HepG2 (cell line): ENCODE results near the gene BCDIN3D.

Source experiments
- CHD2 ChIP-seq: IDR thresholded peaks from 2 replicates; pipeline ENCODE4 v1.6.1; 2011; ENCODE audit warnings: low read depth, low read length, improper control_type of control experiment
- CTCF ChIP-seq: sonication (generic); formaldehyde crosslinking; IDR thresholded peaks from 2 replicates; pipeline ENCODE4 v1.5.0; 2020; ENCODE audit warnings: mild to moderate bottlenecking, missing genetic modification reagents, moderate library complexity
- MAFF ChIP-seq: IDR thresholded peaks from 2 replicates; pipeline ENCODE4 v1.6.1; 2011; ENCODE audit warnings: low read depth, low read length, improper control_type of control experiment
- NPAS2 ChIP-seq: sonication (generic); formaldehyde crosslinking; IDR thresholded peaks from 2 replicates; pipeline ENCODE4 v1.8.0; 2022; ENCODE audit warnings: mild to moderate bottlenecking, missing genetic modification reagents, borderline replicate concordance
- PHF21A ChIP-seq: sonication (generic); formaldehyde crosslinking; IDR thresholded peaks from 2 replicates; pipeline ENCODE4 v1.5.0; 2020; ENCODE audit warnings: mild to moderate bottlenecking, missing genetic modification reagents
- RFX5 ChIP-seq: IDR thresholded peaks from 2 replicates; pipeline ENCODE4 v1.6.1; 2011; ENCODE audit warnings: low read depth, low read length, improper control_type of control experiment
- SNAI1 ChIP-seq: sonication (generic); formaldehyde crosslinking; IDR thresholded peaks from 2 replicates; pipeline ENCODE4 v1.5.0; 2020; ENCODE audit warnings: mild to moderate bottlenecking, missing genetic modification reagents, borderline replicate concordance
- TCF7L2 ChIP-seq: IDR thresholded peaks from 2 replicates; pipeline ENCODE4 v1.6.1; 2011; ENCODE audit warnings: mild to moderate bottlenecking, low read depth, low read length, moderate library complexity
- ZBTB40 ChIP-seq, 2 experiments: fragments of 450-650 bp in 1 of 2; sonication (generic) in 1 of 2; formaldehyde crosslinking in 1 of 2; IDR thresholded peaks; 2 replicates each; pipeline versions ENCODE4 v1.6.1 to v1.8.0; 2016 to 2022; ENCODE audit warnings: antibody characterized with exemption in 1 of 2, mild to moderate bottlenecking in 1 of 2, missing genetic modification reagents in 1 of 2
- ZNF383 ChIP-seq: sonication (generic); formaldehyde crosslinking; IDR thresholded peaks from 2 replicates; pipeline ENCODE4 v1.4.0; 2020; ENCODE audit warnings: missing genetic modification reagents, mild to moderate bottlenecking, borderline replicate concordance
- ZNF570 ChIP-seq: sonication (generic); formaldehyde crosslinking; IDR thresholded peaks from 2 replicates; pipeline ENCODE4 v1.4.0; 2020; ENCODE audit warnings: mild to moderate bottlenecking, missing genetic modification reagents, borderline replicate concordance
- ZNF891 ChIP-seq: sonication (generic); formaldehyde crosslinking; IDR thresholded peaks from 2 replicates; pipeline ENCODE4 v1.5.0; 2020; ENCODE audit warnings: mild to moderate bottlenecking, missing genetic modification reagents
- ZSCAN20 ChIP-seq: sonication (generic); formaldehyde crosslinking; IDR thresholded peaks from 2 replicates; pipeline ENCODE4 v1.4.0; 2020; ENCODE audit warnings: missing genetic modification reagents, mild to moderate bottlenecking, borderline replicate concordance

DNA sequence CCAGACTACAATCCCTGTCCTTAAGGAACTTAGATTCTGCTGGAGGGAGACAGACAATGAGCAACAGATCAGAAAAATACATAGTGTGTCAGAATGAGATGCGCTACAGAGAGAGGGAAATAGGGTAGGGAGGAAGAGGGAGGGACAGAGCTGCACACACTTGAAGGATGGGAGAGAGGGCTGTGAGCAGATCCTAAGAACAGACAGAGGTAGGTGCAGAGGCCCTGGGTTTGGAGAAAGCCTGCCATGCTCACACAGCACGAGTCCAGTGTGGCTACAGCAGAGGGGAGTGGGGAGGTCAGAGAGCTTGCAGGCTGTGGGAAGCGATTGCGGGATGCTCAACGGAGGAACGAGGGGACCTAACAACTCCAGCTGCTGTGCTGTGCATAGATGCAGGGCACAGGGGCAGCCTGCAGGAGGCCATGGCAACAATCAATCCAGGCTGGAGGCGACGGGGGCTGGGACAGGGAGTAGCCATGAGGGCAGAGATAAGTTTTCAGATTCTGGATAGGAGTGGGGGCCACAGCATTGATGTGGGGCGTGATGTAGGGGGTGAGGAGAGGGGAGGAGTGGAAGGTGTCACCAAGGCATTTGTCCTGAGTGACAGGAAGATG, 40.1 kb upstream of the BCDIN3D start:
- no peak for TF ChIP-seq CHD2
- TF ChIP-seq TCF7L2: no peak
- TF ChIP-seq ZSCAN20 (CRISPR knock-in tag): no peak
- no peak for TF ChIP-seq ZNF383 (CRISPR knock-in tag)
- TF ChIP-seq CTCF: no peak
- TF ChIP-seq PHF21A: no peak
- no peak for TF ChIP-seq ZBTB40 (IDR thresholded peaks at IDR 0.05)
- TF ChIP-seq ZBTB40 (CRISPR knock-in tag; IDR thresholded peaks at IDR 0.05): no peak
- no peak for TF ChIP-seq ZNF570 (CRISPR knock-in tag)
- no peak for TF ChIP-seq RFX5
- TF ChIP-seq SNAI1 (CRISPR knock-in tag): no peak
- no peak for TF ChIP-seq NPAS2
- no peak for TF ChIP-seq MAFF
- no peak for TF ChIP-seq ZNF891 (CRISPR knock-in tag)
